Measurements from ENCODE around the gene ZNF805. TPM values are rescaled to one million over a fixed set of nuclear protein-coding genes. Genes with fewer than 3 reads are reported as not detected.
A peak's percentile ranks its signal among the peaks of the same experiment; 100 is the strongest.
"Not testable (repeated sequence)": the region's sequence is repeated elsewhere in the genome, so short reads cannot be mapped to it uniquely, and the experiment has no call there.

ZNF805 gene
- total RNA-seq = 10 to 100 TPM; 16.4 to 21.1 TPM

GRCh38 chr19:57240311-57241090 lies at the start of gene ZNF805:
Gene ZNF805, plus strand, starts transcription at chr19:57240632. Its CDS starts 260 bp downstream, at chr19:57240892.
- H3K36me3 ChIP-seq = no peaks in the 10 kb centered on the region
- peak; percentile 94 for DNase-seq (ENCODE audit: low spot score)
- no peaks in the 10 kb centered on the region for H3K4me1 ChIP-seq (replicated peaks)
- under 1% methylated on average over 55 of the region's 61 CpGs for WGBS
- TF ChIP-seq POLR2A (IDR thresholded peaks at IDR 0.05) (peak; percentile 53), CTCF (IDR thresholded peaks at IDR 0.05) (peak in 3 of 4 experiments; percentile 20 to 41 (median 29)), POLR2AphosphoS5 (IDR thresholded peaks at IDR 0.05) (peak; percentile 99)
- H3K4me3 ChIP-seq = peak within 1 kb of the TSS; percentile 61 to 79
- peak within 1 kb of the TSS; percentile 81 to 84 for H3K27ac ChIP-seq
- intact Hi-C loops (cut with DNase I) = loop anchor here (1.0 kb wide), 1 partner anchor 40 kb away; the partner anchor contains the start of gene ZNF460
- H3K9me3 ChIP-seq = no peaks in the 10 kb centered on the region
- H3K27me3 ChIP-seq (replicated peaks; ENCODE audit: insufficient read depth) = no peaks in the 10 kb centered on the region

DNA sequence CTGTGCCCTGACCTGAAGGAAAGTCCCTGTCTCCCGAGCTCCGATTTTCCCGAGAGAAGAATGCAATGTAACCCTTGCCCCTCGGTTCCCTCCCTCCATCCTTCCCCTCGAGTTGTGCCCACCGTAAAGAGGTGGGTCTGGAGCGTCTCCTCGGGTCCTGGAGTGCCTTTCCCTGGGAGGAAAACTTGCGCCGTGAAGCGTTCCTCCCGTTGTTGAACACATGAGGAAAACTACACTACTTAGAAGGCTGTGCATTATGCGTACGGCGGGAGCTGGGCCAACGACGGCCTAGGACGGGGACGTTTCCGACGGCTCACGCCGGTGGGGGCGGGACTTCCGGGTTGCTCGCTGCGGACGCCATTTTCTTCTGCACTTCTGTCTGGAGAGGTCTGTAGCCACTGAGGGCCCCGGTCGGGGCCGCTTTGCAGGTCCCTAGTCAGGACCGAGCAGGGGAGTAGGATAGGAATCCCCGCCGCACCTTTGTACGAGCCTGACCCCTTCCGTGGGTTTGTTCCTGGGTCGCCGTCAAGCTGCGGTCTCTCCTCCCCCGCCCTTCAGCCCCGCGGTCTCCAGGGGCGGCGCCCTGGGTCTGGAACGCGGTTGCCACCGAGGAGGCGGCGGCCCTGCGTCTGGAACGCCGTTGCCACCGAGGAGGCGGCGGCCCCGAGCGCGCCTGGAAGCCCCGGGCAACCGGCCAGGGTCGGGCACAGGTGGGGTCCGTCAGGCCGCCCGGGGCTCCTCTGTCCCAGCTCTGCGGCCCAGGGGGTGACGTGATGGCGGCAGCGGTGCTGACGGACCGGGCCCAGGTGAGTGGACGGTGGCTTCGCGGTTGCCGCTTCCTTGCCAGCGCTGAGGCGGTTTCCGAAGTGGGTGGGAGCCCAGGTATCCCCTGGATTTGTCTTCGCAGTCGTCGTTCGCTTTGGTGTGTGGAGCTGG lies 49.0 kb upstream of the ZNF805 start, which contains the start of gene ZNF264:
Gene ZNF264 (plus strand): TSS at position 360 of the 936 bp plus-strand sequence. CDS start 414 bp downstream, at position 774.
- H3K4me1 ChIP-seq (replicated peaks) = peaks cover 10% of the 10 kb centered on the region
- H3K27ac ChIP-seq = peak within 1 kb of the TSS; percentile 87 to 91
- no peaks in the 10 kb centered on the region for H3K27me3 ChIP-seq (replicated peaks; ENCODE audit: insufficient read depth)
- peak; percentile 85 for DNase-seq (ENCODE audit: low spot score)
- peaks cover 0 to 8% of the 10 kb centered on the region in 2 donors for H3K36me3 ChIP-seq
- H3K9me3 ChIP-seq = no peaks in the 10 kb centered on the region
- peak within 1 kb of the TSS; percentile 85 to 86 for H3K4me3 ChIP-seq
- WGBS = 1% methylated on average over 63 of the region's 81 CpGs
- intact Hi-C loops (cut with DNase I) = no loop called here
- TF ChIP-seq POLR2AphosphoS5 (IDR thresholded peaks at IDR 0.05) (peak; percentile 81), POLR2A (IDR thresholded peaks at IDR 0.05) (no peak), CTCF (IDR thresholded peaks at IDR 0.05) (peak in 1 of 4 experiments; percentile 12)

DNA sequence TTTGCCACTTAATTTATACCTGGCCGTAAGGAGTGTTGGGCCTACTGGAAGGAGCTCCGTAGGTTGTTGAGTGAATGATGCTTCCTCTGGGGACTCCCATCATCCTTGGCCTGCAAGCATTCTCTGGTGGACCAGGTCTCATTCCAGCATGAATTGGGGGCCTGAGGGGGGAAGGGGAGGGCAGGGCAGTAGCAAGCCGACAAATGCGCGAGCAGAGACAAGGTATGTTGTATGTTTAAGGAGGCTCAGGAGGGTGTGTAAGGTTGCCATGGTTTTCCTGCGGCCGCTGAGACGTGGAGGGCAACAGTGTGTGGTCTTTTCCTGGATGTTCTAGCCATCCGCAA lies 48.4 kb upstream of the ZNF805 start:
- WGBS = 4% methylated on average over 9 of the region's 9 CpGs
- H3K36me3 ChIP-seq = peaks cover 0 to 15% of the 10 kb centered on the region in 2 donors
- peak overlapping the region; percentile 85 to 86 for H3K4me3 ChIP-seq
- peaks cover 10% of the 10 kb centered on the region for H3K4me1 ChIP-seq (replicated peaks)
- intact Hi-C loops (cut with DNase I) = no loop called here
- TF ChIP-seq POLR2A (IDR thresholded peaks at IDR 0.05) (no peak), POLR2AphosphoS5 (IDR thresholded peaks at IDR 0.05) (no peak), CTCF (IDR thresholded peaks at IDR 0.05) (no peak)
- H3K9me3 ChIP-seq = no peaks in the 10 kb centered on the region
- H3K27ac ChIP-seq = peak overlapping the region; percentile 87 to 91
- no peak for DNase-seq (ENCODE audit: low spot score)
- H3K27me3 ChIP-seq (replicated peaks; ENCODE audit: insufficient read depth) = no peaks in the 10 kb centered on the region

GRCh38 chr19:57192993-57193392 lies 47.4 kb upstream of the ZNF805 start:
- H3K27ac ChIP-seq = no peak overlapping the region
- no peaks in the 10 kb centered on the region for H3K9me3 ChIP-seq
- DNase-seq (ENCODE audit: low spot score) = no peak
- peaks cover 0 to 16% of the 10 kb centered on the region in 2 donors for H3K36me3 ChIP-seq
- peak overlapping the region in 1 of 2 donors; percentile 86 for H3K4me3 ChIP-seq
- intact Hi-C loops (cut with DNase I) = no loop called here
- TF ChIP-seq POLR2AphosphoS5 (IDR thresholded peaks at IDR 0.05) = no peak
- WGBS = 84% methylated on average over 5 of the region's 5 CpGs
- H3K4me1 ChIP-seq (replicated peaks) = peaks cover 10% of the 10 kb centered on the region
- no peaks in the 10 kb centered on the region for H3K27me3 ChIP-seq (replicated peaks; ENCODE audit: insufficient read depth)

DNA sequence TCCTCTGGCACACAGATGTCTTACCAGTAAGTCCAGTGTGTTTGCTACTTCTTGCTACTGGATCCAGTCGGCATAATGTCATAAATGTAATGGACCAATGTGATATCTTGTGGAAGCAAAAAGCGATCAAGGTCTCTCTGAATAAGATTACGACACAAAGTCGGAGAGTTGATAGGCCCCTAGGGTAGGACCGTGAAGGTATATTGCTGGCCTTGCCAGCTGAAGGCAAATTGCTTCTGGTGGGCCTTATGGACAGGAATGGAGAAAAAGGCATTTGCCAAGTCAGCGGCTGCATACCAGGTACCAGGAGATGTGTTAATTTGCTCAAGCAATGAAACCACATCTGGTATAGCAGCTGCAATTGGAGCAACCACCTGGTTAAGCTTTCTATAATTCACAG lies 42.6 kb upstream of the ZNF805 start:
- H3K4me1 ChIP-seq (replicated peaks); H3K4me3 ChIP-seq; H3K27ac ChIP-seq; intact Hi-C loops (cut with DNase I); H3K27me3 ChIP-seq (replicated peaks; ENCODE audit: insufficient read depth); DNase-seq (ENCODE audit: low spot score); H3K9me3 ChIP-seq: not testable (repeated sequence)
- WGBS = 98% methylated on average over 6 of the region's 6 CpGs
- peaks cover 0 to 16% of the 10 kb centered on the region in 2 donors for H3K36me3 ChIP-seq
